Sigmoid colon (tissue), 7 donors: ENCODE data around the gene IL1RAPL2. TPM values are rescaled to one million over a fixed set of nuclear protein-coding genes. Genes with fewer than 3 reads are reported as not detected.
"Not testable (repeated sequence)": the region's sequence is repeated elsewhere in the genome, so short reads cannot be mapped to it uniquely, and the experiment has no call there.

Experiments
- DNase-seq: peaks from one replicate; pipeline ENCODE4 v3.0.0-alpha.2; 2019
- H3K27ac ChIP-seq, 4 donors: fragments of 200-600 bp; sonication (generic); one replicate each; pipeline ENCODE4 v1.5.1; 2016 to 2019; ENCODE audit warnings: mild to moderate bottlenecking in 1 of 4
- H3K27me3 ChIP-seq, 3 donors: fragments of 200-600 bp; sonication (generic); one replicate each; pipeline ENCODE4 v1.5.1; 2019; ENCODE audit warnings: mild to moderate bottlenecking in 1 of 3
- H3K36me3 ChIP-seq, 4 donors: fragments of 200-600 bp; sonication (generic); one replicate each; pipeline ENCODE4 v1.5.1; 2016 to 2019
- H3K4me1 ChIP-seq, 4 donors: fragments of 200-600 bp; sonication (generic); one replicate each; pipeline ENCODE4 v1.5.1; 2017 to 2019
- H3K4me3 ChIP-seq, 4 donors: fragments of 200-600 bp; sonication (generic); one replicate each; pipeline ENCODE4 v1.5.1; 2017 to 2019; ENCODE audit warnings: mild to moderate bottlenecking in 2 of 4, moderate library complexity in 1 of 4
- H3K9me3 ChIP-seq, 4 donors: fragments of 200-600 bp in 3 of 4; sonication (generic) in 3 of 4; one replicate each; pipeline versions ENCODE4 v1.5.1 to v1.6.1; 2013 to 2019
- CTCF ChIP-seq, 4 experiments: fragments of 450-650 bp in 3 of 4; fragments of 200-600 bp in 1 of 4; IDR thresholded peaks; one replicate each; pipeline ENCODE4 v1.5.1; 2016 to 2019; ENCODE audit warnings: antibody characterized with exemption in 4 of 4, mild to moderate bottlenecking in 3 of 4, moderate library complexity in 2 of 4
- EP300 ChIP-seq, 4 donors: sonication (generic); formaldehyde crosslinking; IDR thresholded peaks; one replicate each; pipeline ENCODE4 v1.6.1; 2017; ENCODE audit warnings: antibody characterized with exemption in 4 of 4
- POLR2A ChIP-seq, 2 donors: fragments of 450-650 bp; IDR thresholded peaks; one replicate each; pipeline ENCODE4 v1.6.1; 2016; ENCODE audit warnings: antibody characterized with exemption in 2 of 2, mild to moderate bottlenecking in 2 of 2, moderate library complexity in 2 of 2
- POLR2AphosphoS5 ChIP-seq, 4 donors: sonication (generic); formaldehyde crosslinking; IDR thresholded peaks; one replicate each; pipeline ENCODE4 v1.6.1; 2017; ENCODE audit warnings: antibody characterized with exemption in 4 of 4
- WGBS, 2 donors: extraction: QIAGEN DNeasy Blood & Tissue Kit; methylation state at CpG; one replicate each; pipeline ENCODE4 v1.1.7; 2013; 5-methylcytosine and 5-hydroxymethylcytosine counted together
- intact Hi-C: fragments of 100-400 bp; cut with DNase I; formaldehyde crosslinking; loops from one replicate; pipeline ENCODE4 v1.15.1; 2023
- polyA plus RNA-seq, 3 donors: library from polyadenylated mRNA; stranded (reverse); fragments of 200-250 nt; gene quantifications; one replicate each; pipeline ENCODE4 v1.2.3, GENCODE V29; 2013
- total RNA-seq, 4 donors: library from RNA; depleted of rRNA; stranded (reverse); fragments of >200 nt; gene quantifications; one replicate each; pipeline ENCODE4 v1.1.0, GENCODE V29; 2016
- donor health status: healthy with polysubstance abuse.
- donor health status: Bipolar disorder and iron deficiency.
- donor health status: healthy.

Gene IL1RAPL2
- total and polyA plus RNA-seq, 7 donors, result 0.01 to 1.1 (median 0.79) TPM; not detected in 3

GRCh38 chrX:105006103-105006502 is 440.1 kb downstream of the IL1RAPL2 start:
- no peak for DNase-seq
- Histone ChIP-seq H3K27ac (no peak overlapping the region), H3K4me1 (no peaks in the 10 kb centered on the region), H3K36me3 (no peaks in the 10 kb centered on the region), H3K4me3 (no peak overlapping the region), H3K27me3 (no peaks in the 10 kb centered on the region), H3K9me3 (no peaks in the 10 kb centered on the region)
- no peak for TF ChIP-seq EP300 (IDR thresholded peaks at IDR 0.05)
- TF ChIP-seq CTCF (IDR thresholded peaks at IDR 0.05), result no peak
- no peak for TF ChIP-seq POLR2A (IDR thresholded peaks at IDR 0.05)
- TF ChIP-seq POLR2AphosphoS5 (IDR thresholded peaks at IDR 0.05), result no peak
- intact Hi-C loops, result no loop called here
- 24 to 72% methylated on average over 3 of the region's 3 CpGs for WGBS, 2 donors

GRCh38 chrX:105006996-105007395 is 441.0 kb downstream of the IL1RAPL2 start:
- Histone ChIP-seq H3K27ac (no peak overlapping the region), H3K4me1 (no peaks in the 10 kb centered on the region), H3K36me3 (no peaks in the 10 kb centered on the region), H3K27me3 (no peaks in the 10 kb centered on the region), H3K9me3 (no peaks in the 10 kb centered on the region), H3K4me3 (no peak overlapping the region)
- TF ChIP-seq CTCF (IDR thresholded peaks at IDR 0.05) (no peak), EP300 (IDR thresholded peaks at IDR 0.05) (no peak), POLR2AphosphoS5 (IDR thresholded peaks at IDR 0.05) (no peak), POLR2A (IDR thresholded peaks at IDR 0.05) (no peak)
- no peak for DNase-seq
- intact Hi-C loops, result no loop called here

GRCh38 chrX:105013719-105014118 is 447.7 kb downstream of the IL1RAPL2 start:
- Histone ChIP-seq H3K36me3 (no peaks in the 10 kb centered on the region), H3K4me3 (no peak overlapping the region), H3K4me1 (no peaks in the 10 kb centered on the region), H3K9me3 (no peaks in the 10 kb centered on the region), H3K27ac (no peak overlapping the region), H3K27me3 (peaks cover 0 to 3% (median 0%) of the 10 kb centered on the region in 3 donors)
- intact Hi-C loops, result no loop called here
- no peak for TF ChIP-seq POLR2AphosphoS5 (IDR thresholded peaks at IDR 0.05)
- no peak for DNase-seq
- WGBS, 2 donors, result 13 to 72% methylated on average over 2 of the region's 2 CpGs

- Histone ChIP-seq H3K36me3 (no peaks in the 10 kb centered on the region), H3K27ac (no peak overlapping the region), H3K4me1 (no peaks in the 10 kb centered on the region), H3K27me3 (peaks cover 0 to 3% (median 0%) of the 10 kb centered on the region in 3 donors), H3K9me3 (no peaks in the 10 kb centered on the region), H3K4me3 (no peak overlapping the region)
- no peak for DNase-seq
- 32 to 68% methylated on average over 2 of the region's 2 CpGs for WGBS, 2 donors
- TF ChIP-seq CTCF (IDR thresholded peaks at IDR 0.05) (no peak), EP300 (IDR thresholded peaks at IDR 0.05) (no peak), POLR2A (IDR thresholded peaks at IDR 0.05) (no peak), POLR2AphosphoS5 (IDR thresholded peaks at IDR 0.05) (no peak)
- intact Hi-C loops, result no loop called here
Measured at GRCh38 chrX:105017641-105018040, 451.6 kb downstream of the IL1RAPL2 start.

- DNase-seq, result no peak
- WGBS, 2 donors, result 66 to 83% methylated on average over 1 of the region's 1 CpG
Measured at GRCh38 chrX:105018865-105019264, 452.9 kb downstream of the IL1RAPL2 start.

GRCh38 chrX:105028962-105029361 is 463.0 kb downstream of the IL1RAPL2 start:
- 78 to 92% methylated on average over 2 of the region's 3 CpGs for WGBS, 2 donors
- H3K36me3 ChIP-seq, H3K4me1 ChIP-seq, DNase-seq, H3K9me3 ChIP-seq, H3K27me3 ChIP-seq, H3K4me3 ChIP-seq, intact Hi-C loops, H3K27ac ChIP-seq: not testable (repeated sequence)

More at GRCh38 chrX:105018865-105019264, 452.9 kb downstream of the IL1RAPL2 start:
- Histone ChIP-seq H3K36me3 (no peaks in the 10 kb centered on the region), H3K9me3 (no peaks in the 10 kb centered on the region), H3K27ac (no peak overlapping the region), H3K4me3 (no peak overlapping the region), H3K4me1 (no peaks in the 10 kb centered on the region), H3K27me3 (peaks cover 0 to 3% (median 0%) of the 10 kb centered on the region in 3 donors)
- TF ChIP-seq CTCF (IDR thresholded peaks at IDR 0.05), result no peak
- no peak for TF ChIP-seq EP300 (IDR thresholded peaks at IDR 0.05)
- TF ChIP-seq POLR2AphosphoS5 (IDR thresholded peaks at IDR 0.05), result no peak
- TF ChIP-seq POLR2A (IDR thresholded peaks at IDR 0.05), result no peak
- intact Hi-C loops, result no loop called here
